Ishikawa (cell line): ENCODE measurements around the gene MUC7.

ENCODE experiments used
- RAD21 ChIP-seq: IDR thresholded peaks from 2 replicates; pipeline ENCODE4 v1.6.1; 2012; ENCODE audit warnings: low read depth
- YY1 ChIP-seq: IDR thresholded peaks from 2 replicates; pipeline ENCODE4 v1.6.1; 2012; ENCODE audit warnings: low read depth

DNA sequence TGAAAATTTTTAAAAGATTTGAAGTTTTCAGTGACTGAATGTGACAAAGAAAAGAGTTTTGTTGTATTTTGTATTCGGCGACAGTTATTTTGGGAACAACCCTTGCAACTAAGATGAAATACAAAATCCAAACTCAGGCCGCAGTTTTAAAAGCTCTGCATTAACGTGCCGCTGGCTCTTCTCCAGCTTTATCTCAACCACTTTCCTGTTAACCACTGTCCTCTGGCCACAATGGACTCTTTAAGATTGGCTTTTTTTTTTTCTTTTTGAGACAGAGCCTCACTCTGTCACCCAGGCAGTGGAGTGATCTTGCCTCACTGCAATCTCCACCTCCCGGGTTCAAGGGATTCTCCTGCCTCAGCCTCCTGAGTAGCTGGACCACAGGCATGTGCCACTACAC lies 24.2 kb downstream of the MUC7 start:
- TF ChIP-seq YY1 (no peak), RAD21 (no peak)
